Testis (tissue), 3 donors: Measurements from ENCODE around the gene MTARC1. TPM values are rescaled to one million over a fixed set of nuclear protein-coding genes. Genes with fewer than 3 reads are reported as not detected.

Source experiments
- DNase-seq: peaks from one replicate; pipeline ENCODE4 v3.0.0-alpha.2; 2019
- H3K27ac ChIP-seq, 2 donors: fragments of 200-600 bp; sonication (generic); one replicate each; pipeline ENCODE4 v1.5.1; 2019
- H3K27me3 ChIP-seq: fragments of 200-600 bp; sonication (generic); one replicate; pipeline ENCODE4 v1.5.1; 2019
- H3K36me3 ChIP-seq: fragments of 200-600 bp; sonication (generic); one replicate; pipeline ENCODE4 v1.5.1; 2017; ENCODE audit warnings: low read depth; ENCODE audit errors: missing control alignments
- H3K4me1 ChIP-seq: fragments of 200-600 bp; sonication (generic); one replicate; pipeline ENCODE4 v1.5.1; 2019
- H3K4me3 ChIP-seq, 2 donors: fragments of 200-600 bp; sonication (generic); one replicate each; pipeline ENCODE4 v1.5.1; 2017 to 2019
- H3K9me3 ChIP-seq: fragments of 200-600 bp; sonication (generic); one replicate; pipeline ENCODE4 v1.5.1; 2017
- POLR2A ChIP-seq: fragments of 450-650 bp; IDR thresholded peaks from one replicate; pipeline ENCODE4 v1.6.1; 2017; ENCODE audit warnings: antibody characterized with exemption, mild to moderate bottlenecking, moderate library complexity
- WGBS, 2 donors: methylation state at CpG; one replicate each; pipeline ENCODE4 v1.1.5; 2018; 5-methylcytosine and 5-hydroxymethylcytosine counted together
- intact Hi-C: fragments of 100-400 bp; cut with DNase I; formaldehyde crosslinking; loops from one replicate; pipeline ENCODE4 v1.15.1; 2023; ENCODE audit warnings: low total_unique reads
- polyA plus RNA-seq: library from polyadenylated mRNA; stranded (reverse); fragments of 350-450 nt; fragmentation: Illumina TruSeq; extraction: RNeasy Lipid Tissue Mini Kit (QIAGEN cat#74804); gene quantifications from one replicate; pipeline ENCODE4 v1.2.3, GENCODE V29; 2014; ENCODE audit warnings: low read depth, low replicate concordance; ENCODE audit not compliant: insufficient read depth
- total RNA-seq, 2 donors: library from RNA; depleted of rRNA; stranded (reverse); fragments of >200 nt; gene quantifications; one replicate each; pipeline ENCODE4 v1.2.3, GENCODE V29; 2016
- TF ChIP-seq, protein P1 (sequence below), 3 experiments: fragments of 450-650 bp in 2 of 3; fragments of 200-600 bp in 1 of 3; sonication (generic) in 1 of 3; IDR thresholded peaks; one replicate each; pipeline ENCODE4 v1.5.1; 2016 to 2019; ENCODE audit warnings: antibody characterized with exemption in 3 of 3, mild to moderate bottlenecking in 2 of 3, moderate library complexity in 1 of 3

MTARC1 gene
- total and polyA plus RNA-seq, 3 donors from 2014 or later: 0.93 to 2.3 (median 1.1) TPM

DNA sequence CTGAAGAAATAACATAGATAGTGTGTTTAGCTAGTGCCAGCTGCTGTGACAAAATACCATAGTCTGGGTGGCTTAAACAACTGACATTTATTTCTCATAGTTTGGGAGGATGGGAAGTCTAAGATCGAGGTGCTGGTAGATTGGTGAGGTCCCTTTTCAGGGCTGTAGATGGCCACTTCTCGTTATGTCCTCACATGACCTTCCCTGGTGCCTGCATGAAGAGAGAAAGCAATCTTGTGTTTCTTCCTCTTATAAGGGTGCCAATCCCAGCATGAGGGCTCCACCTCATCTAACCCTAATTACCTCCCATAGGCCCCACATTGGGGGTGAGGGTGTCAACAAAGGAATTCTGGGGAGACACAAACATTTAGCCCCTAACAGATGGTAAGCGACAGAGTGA lies 29.3 kb upstream of the MTARC1 start:
- DNase-seq: no peak
- no peak overlapping the region for H3K27ac ChIP-seq
- no peaks in the 10 kb centered on the region for H3K36me3 ChIP-seq
- peaks cover 21% of the 10 kb centered on the region for H3K4me1 ChIP-seq
- intact Hi-C loops: no loop called here
- TF ChIP-seq, protein P1, sequence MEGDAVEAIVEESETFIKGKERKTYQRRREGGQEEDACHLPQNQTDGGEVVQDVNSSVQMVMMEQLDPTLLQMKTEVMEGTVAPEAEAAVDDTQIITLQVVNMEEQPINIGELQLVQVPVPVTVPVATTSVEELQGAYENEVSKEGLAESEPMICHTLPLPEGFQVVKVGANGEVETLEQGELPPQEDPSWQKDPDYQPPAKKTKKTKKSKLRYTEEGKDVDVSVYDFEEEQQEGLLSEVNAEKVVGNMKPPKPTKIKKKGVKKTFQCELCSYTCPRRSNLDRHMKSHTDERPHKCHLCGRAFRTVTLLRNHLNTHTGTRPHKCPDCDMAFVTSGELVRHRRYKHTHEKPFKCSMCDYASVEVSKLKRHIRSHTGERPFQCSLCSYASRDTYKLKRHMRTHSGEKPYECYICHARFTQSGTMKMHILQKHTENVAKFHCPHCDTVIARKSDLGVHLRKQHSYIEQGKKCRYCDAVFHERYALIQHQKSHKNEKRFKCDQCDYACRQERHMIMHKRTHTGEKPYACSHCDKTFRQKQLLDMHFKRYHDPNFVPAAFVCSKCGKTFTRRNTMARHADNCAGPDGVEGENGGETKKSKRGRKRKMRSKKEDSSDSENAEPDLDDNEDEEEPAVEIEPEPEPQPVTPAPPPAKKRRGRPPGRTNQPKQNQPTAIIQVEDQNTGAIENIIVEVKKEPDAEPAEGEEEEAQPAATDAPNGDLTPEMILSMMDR (IDR thresholded peaks at IDR 0.05): no peak
- TF ChIP-seq POLR2A: no peak
- no peak overlapping the region for H3K4me3 ChIP-seq
- no peaks in the 10 kb centered on the region for H3K9me3 ChIP-seq
- no peaks in the 10 kb centered on the region for H3K27me3 ChIP-seq
- WGBS, 2 donors: 86 to 89% methylated on average over 3 of the region's 3 CpGs

DNA sequence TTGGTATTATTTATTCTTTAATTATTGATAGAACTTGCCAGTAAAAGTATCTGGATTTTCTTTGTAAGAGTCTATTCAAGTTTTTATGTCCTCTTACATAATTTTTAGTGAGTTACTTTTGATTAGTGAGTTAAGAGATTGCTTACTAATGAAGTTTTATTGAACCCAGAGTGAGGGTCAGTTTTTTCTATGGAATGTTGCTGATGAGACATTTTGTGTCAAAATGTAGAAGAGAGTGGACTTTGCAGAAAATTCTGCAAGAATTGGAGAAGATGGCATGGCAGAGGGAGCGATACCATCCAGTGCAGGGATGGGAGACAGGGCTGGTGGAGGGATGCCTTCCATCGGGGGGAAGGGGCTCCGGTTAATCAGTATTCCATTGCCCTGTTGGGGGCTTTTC lies 27.6 kb upstream of the MTARC1 start:
- Histone ChIP-seq H3K4me3 (no peak overlapping the region), H3K36me3 (no peaks in the 10 kb centered on the region), H3K27me3 (no peaks in the 10 kb centered on the region), H3K9me3 (no peaks in the 10 kb centered on the region), H3K4me1 (peaks cover 6% of the 10 kb centered on the region), H3K27ac (no peak overlapping the region)
- 96% methylated on average over 3 of the region's 3 CpGs for WGBS, 2 donors
- intact Hi-C loops: no loop called here
- TF ChIP-seq POLR2A: no peak
- TF ChIP-seq, protein P1 (IDR thresholded peaks at IDR 0.05): no peak
- DNase-seq: no peak

DNA sequence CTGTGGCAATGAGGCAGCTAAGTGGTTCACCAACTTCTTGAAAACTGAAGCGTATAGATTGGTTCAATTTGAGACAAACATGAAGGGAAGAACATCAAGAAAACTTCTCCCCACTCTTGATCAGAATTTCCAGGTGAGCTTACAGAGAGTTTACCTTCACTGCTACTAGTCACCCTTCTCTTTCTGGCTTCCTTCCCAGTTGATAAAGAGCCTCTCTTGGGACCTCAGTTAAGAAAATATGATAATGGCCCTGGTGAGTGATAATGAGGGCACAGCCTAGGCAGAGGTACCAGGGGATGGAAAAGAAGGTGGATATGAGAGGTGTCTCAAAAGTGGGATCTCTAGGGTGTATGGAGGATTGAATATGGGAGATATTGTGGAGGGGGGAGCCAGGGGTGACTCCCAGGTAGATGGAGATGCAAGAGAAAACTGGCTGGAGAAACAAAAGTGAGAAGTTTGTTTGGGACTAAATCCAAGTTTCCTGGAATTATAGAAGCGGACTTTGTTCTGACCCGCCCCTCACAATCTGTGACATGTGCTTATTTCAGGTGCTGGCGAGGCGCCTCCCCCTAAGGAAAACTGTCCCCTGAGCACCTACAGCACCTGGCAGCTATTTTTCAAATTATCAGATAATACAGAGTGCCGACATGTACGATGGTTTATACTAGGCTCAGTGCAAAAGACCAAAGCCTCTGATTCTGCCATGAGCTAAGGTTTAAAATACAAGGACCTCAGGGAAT lies 24.9 kb upstream of the MTARC1 start:
- Histone ChIP-seq H3K4me3 (no peak overlapping the region), H3K27me3 (no peaks in the 10 kb centered on the region), H3K9me3 (no peaks in the 10 kb centered on the region), H3K36me3 (no peaks in the 10 kb centered on the region), H3K4me1 (no peaks in the 10 kb centered on the region), H3K27ac (no peak overlapping the region)
- no peak for DNase-seq
- no peak for TF ChIP-seq POLR2A
- TF ChIP-seq, protein P1 (IDR thresholded peaks at IDR 0.05): no peak
- intact Hi-C loops: no loop called here
- WGBS, 2 donors: 93 to 97% methylated on average over 7 of the region's 7 CpGs

DNA sequence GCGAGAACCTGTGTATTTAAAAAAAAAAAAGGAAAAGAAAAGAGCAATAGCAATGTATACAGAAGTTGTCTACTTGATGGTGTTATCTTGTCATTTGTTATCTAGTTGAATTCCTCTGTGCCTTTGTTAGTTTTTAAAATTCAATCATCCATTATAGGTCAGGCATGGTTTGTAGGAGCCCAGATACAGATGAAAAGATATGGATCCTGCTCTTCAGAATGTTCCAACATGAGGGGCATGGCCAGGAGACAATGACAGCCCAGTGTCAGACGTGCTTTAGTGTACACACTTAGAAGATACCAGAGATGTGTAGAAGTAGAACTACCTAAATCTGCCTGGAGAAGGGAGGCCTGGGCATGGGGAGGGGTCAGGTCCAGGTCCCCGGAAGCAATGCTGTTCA lies 22.0 kb upstream of the MTARC1 start:
- WGBS, 2 donors: 89 to 98% methylated on average over 3 of the region's 3 CpGs
- intact Hi-C loops: no loop called here
- TF ChIP-seq POLR2A: no peak
- TF ChIP-seq, protein P1 (IDR thresholded peaks at IDR 0.05): no peak
- no peaks in the 10 kb centered on the region for H3K9me3 ChIP-seq
- H3K4me1 ChIP-seq: peaks cover 20% of the 10 kb centered on the region
- H3K4me3 ChIP-seq: no peak overlapping the region
- H3K27ac ChIP-seq: no peak overlapping the region
- no peaks in the 10 kb centered on the region for H3K27me3 ChIP-seq
- no peaks in the 10 kb centered on the region for H3K36me3 ChIP-seq
- DNase-seq: no peak
